Motor neuron (in vitro differentiated cells): Measurements from ENCODE around the gene FNDC7. TPM values are rescaled to one million over a fixed set of nuclear protein-coding genes. Genes with fewer than 3 reads are reported as not detected.

ENCODE experiments used
- ATAC-seq, 8 experiments: fragments of 200-7000 bp; cut with Tn5 transposase; replicated peaks in 6 of 8; 2 replicates each; pipeline ENCODE4 v1.8.0; 2021; ENCODE audit warnings: mild to moderate bottlenecking in 8 of 8, moderate library complexity in 8 of 8
- H3K27ac ChIP-seq, 2 donors: fragments of 250-450 bp; sonication (Bioruptor Pico); 2 replicates each; pipeline ENCODE4 v1.9.0; 2021; ENCODE audit warnings: antibody characterized with exemption in 2 of 2, mild to moderate bottlenecking in 2 of 2, moderate library complexity in 1 of 2
- H3K4me1 ChIP-seq, 2 donors: fragments of 250-450 bp; sonication (Bioruptor Pico); replicated peaks in 1 of 2; 2 replicates each; pipeline ENCODE4 v1.6.1; 2021; ENCODE audit warnings: antibody characterized with exemption in 2 of 2, mild to moderate bottlenecking in 2 of 2, moderate library complexity in 1 of 2
- H3K4me3 ChIP-seq, 5 donors: fragments of 250-450 bp; sonication (Bioruptor Pico); 2 replicates each; pipeline ENCODE4 v1.9.0; 2021; ENCODE audit warnings: antibody characterized with exemption in 5 of 5, mild to moderate bottlenecking in 5 of 5, moderate library complexity in 4 of 5
- WGBS, 10 experiments: fragments of 450-650 bp; shearing (Covaris generic); methylation state at CpG; one replicate each; pipeline ENCODE4 v1.0.0; 2022; 5-methylcytosine and 5-hydroxymethylcytosine counted together
- in situ Hi-C, 9 experiments: fragments of 400-800 bp; cut with MboI; loops; one replicate each; pipeline ENCODE4 v1.15.0; 2021; ENCODE audit warnings: low sequenced_read_pairs in 9 of 9, low pct_unique_long_range_greater_than_20kb in 2 of 9; ENCODE audit not compliant: unreplicated experiment in 9 of 9
- total RNA-seq, 8 experiments: library from RNA; unstranded; fragments of 300-600 nt; gene quantifications; 2 replicates each; pipeline versions ENCODE4 v1.2.3 to v1.2.4, GENCODE V29; 2022

Gene FNDC7
- total RNA-seq, 8 experiments from 2014 or later = 0.05 to 0.25 (median 0.12) TPM; not detected in 4

DNA sequence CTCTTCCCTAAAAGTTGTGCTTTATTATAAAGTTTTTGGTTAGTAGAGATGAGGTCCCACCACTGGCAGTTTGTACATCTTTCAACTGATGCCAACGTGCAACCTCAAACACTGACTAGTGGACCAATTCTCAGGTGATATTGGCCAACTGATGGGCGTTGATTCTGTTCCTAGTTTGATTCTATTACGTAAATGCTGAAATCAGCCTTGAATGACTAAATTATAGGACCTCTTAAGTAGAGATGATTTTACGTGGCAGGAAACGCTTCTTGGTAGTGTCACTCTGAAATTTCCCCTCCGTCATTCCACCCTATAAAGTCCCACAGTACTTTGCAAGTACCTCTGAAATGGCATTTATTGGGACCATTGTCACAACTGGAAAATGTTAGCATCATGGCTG lies 8.8 kb upstream of the FNDC7 start:
- in situ Hi-C loops = no loop called here
- WGBS, 10 experiments = 56 to 100% (median 85%) methylated on average over 1 to 6 of the region's 6 CpGs; no CpG with 5 or more reads in 1 of the 10 experiments
- no peak overlapping the region for H3K27ac ChIP-seq
- no peak overlapping the region for H3K4me3 ChIP-seq
- peak in 2 of 8 experiments; percentile 5 to 8 for ATAC-seq
- no peaks in the 10 kb centered on the region for H3K4me1 ChIP-seq

DNA sequence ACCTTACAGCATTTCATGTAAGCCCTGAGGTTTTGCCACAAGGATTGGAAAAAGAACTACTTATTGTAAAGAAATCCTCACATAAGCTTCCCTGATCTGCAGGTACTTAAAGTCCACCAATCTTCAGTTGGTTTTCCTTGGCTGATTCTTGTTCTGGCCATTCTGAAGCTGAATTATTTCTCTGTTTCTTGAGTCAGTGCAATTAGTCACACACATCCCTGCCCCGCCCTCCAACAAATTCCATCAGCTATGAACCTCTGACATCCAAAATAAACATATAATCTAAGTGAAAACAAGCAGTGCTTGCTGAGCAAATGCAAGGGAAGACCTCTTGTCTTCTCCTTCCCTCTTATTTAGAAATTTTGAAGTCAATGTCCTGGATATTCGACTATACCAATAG lies 8.2 kb upstream of the FNDC7 start:
- WGBS, 10 experiments = 0 to 100% (median 67%) methylated on average over 1 to 2 of the region's 2 CpGs; no CpG with 5 or more reads in 1 of the 10 experiments
- no peaks in the 10 kb centered on the region for H3K4me1 ChIP-seq
- in situ Hi-C loops = no loop called here
- no peak overlapping the region for H3K4me3 ChIP-seq
- peak in 3 of 8 experiments; percentile 53 to 86 (median 85) for ATAC-seq
- no peak overlapping the region for H3K27ac ChIP-seq

DNA sequence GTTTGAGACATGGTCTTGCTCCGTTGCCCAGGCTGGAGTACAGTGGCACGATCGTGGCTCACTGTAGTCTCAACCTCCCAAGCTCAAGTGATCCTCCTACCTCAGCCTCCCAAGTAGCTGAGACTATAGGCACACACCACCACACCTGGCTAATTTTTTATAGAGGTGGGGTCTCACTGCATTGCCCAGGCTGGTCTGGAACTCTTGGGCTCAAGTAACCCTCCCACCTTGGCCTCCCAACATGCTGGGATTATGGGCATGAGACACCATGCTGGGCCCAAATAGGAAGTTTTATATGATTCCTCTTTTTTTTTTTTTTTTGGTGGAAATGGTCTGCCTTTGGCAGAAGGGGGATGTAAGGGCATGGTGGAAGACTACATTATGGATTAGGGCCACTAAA lies 6.1 kb upstream of the FNDC7 start:
- in situ Hi-C loops = no loop called here
- no peak for ATAC-seq

DNA sequence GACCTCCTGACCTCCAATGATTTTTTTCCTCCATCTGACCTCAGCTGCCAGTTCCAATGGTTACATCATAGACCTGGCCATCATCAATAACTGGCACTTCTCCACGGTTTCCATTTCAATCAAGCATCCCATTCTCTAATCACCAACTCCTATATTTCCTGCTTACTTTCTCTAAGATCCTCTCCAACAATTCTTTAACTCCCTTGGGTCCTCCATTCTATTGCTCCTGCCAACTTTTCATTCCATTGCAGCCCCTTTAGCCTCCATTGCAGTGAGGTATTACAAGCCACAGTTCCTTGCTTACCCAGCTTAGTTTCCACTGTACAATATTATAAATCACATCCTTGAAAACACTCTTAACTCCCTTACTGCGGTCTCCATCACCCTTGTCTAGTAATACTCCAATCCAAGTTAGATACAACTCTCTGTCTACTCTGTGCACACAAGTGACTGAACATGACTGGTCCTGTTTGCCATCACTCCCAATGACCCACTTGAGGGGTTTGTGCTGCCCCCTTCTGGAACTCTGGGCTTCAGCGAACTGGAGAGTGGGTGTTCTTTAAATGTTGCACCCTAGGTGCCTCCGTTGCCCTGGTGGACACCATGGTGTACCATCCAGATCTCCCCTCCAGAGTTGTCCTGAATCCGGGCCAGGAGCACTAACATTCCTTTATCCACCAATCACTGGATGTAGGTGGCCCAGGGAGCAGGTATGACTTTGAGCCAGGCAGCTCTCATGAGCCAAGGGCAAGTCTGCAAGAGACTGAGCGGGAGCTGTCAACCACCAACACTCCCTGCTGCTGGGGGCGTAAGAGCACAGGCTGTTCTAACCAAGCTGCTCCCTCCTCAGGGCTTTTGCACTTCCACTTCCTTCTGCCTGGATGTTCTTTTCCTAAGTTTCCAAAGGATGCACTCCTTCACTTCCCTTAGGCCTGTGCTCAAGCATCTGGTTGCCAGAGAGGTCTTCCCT lies 3.7 kb upstream of the FNDC7 start:
- in situ Hi-C loops = no loop called here
- WGBS, 10 experiments = 40 to 93% (median 80%) methylated on average over 1 to 7 of the region's 7 CpGs
- ATAC-seq = peak in 1 of 8 experiments; percentile 33

More for the DNA sequence above, 6.1 kb upstream of the FNDC7 start:
- Histone ChIP-seq H3K27ac (no peak overlapping the region), H3K4me3 (no peak overlapping the region), H3K4me1 (no peaks in the 10 kb centered on the region)
- 60 to 100% (median 85%) methylated on average over 1 to 3 of the region's 3 CpGs; no CpG with 5 or more reads in 3 of the 10 experiments for WGBS, 10 experiments

DNA sequence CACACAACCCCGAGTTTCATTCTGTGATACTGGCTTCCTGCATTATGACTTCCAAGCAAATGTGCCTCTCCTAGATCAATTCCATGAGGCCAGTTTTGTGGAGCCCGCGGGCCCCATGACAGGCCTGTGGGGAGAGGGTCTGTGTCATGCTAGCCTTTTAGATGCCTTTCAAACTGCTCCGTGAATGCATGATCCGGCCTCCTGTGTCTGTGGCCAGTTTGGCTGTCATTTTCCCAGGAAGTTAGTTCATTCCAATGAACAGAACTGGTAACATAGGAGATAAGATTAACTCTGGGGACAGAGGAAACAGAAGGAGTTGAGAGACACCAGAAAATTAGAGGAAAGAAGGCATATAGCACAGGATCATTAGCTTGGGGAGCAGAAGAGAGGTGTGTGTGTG lies 3.2 kb downstream of the FNDC7 start:
- no peak overlapping the region for H3K27ac ChIP-seq
- H3K4me3 ChIP-seq = no peak overlapping the region
- in situ Hi-C loops = no loop called here
- WGBS, 10 experiments = 60 to 91% (median 77%) methylated on average over 1 to 5 of the region's 5 CpGs; no CpG with 5 or more reads in 3 of the 10 experiments
- H3K4me1 ChIP-seq = peaks cover 14 to 24% of the 10 kb centered on the region in 2 donors
- ATAC-seq = peak in 1 of 8 experiments; percentile 67

More for the DNA sequence above, 3.7 kb upstream of the FNDC7 start:
- H3K27ac ChIP-seq = no peak overlapping the region
- H3K4me1 ChIP-seq = no peaks in the 10 kb centered on the region
- no peak overlapping the region for H3K4me3 ChIP-seq

DNA sequence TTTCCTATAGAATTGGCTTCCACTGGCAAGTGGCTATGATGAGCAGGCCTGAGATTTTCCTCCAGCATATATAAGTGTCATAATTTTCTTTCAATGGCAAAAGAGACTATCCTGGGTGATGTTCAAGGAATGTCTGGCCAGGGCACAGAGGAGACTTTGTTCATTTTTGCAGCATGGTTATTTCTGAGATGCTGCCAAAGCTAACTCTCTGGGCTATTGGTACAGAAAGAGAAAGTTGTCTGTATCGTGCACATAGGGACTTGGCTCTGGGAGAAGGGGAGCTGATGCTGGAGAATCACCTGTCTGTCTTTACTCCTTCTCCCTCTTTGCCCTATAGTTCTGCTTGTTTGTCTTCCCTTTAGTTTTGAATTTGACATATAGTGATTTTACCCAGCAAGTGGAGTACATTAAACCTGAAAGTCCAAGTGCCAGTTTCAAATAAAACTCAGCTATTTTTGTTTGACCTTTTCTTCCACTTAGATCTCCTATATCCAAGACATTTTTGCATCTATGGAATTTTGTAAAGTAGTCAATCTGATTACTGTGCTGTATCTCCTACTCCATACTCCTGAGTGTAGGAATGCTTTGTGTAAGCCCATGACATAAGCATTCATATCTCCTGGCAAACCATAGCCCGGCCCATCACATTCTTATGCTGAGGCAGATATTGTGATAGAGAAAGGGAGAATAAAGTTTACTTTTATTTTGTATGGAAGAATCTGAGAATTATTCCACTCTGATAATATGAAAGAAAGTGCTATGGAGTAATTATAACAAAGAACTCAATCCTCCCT lies 3.9 kb downstream of the FNDC7 start:
- WGBS, 10 experiments = 76 to 100% (median 83%) methylated on average over 1 to 2 of the region's 2 CpGs; no CpG with 5 or more reads in 3 of the 10 experiments

DNA sequence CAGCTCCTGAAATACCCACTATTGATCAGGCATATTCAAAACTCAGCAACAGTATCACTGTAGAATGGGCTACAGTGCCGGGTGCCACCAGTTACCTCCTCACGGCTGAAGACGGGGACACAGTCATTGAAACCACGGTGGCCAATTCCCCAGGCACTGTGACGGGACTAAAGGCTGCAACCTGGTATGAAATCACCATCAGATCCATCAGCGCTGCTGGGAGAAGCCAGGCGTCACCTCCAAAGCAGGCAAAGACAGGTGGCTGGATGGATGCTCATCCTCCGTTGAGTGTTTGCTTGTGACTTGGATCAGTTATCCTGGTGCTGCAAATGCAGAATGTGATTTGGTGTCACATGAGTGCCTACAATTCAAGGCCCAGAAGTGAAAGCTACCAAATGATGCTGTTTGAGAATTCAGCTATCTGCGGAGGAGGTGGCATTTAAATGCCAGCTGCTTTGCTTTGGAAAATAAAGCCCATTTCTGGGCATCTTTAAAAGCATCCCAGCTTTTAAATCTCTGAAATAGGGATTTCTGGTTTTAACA lies 5.1 kb downstream of the FNDC7 start:
- no peak for ATAC-seq
- WGBS, 10 experiments = 50 to 100% (median 92%) methylated on average over 1 to 9 of the region's 9 CpGs; no CpG with 5 or more reads in 1 of the 10 experiments
- no peak overlapping the region for H3K27ac ChIP-seq
- in situ Hi-C loops = no loop called here
- peaks cover 14 to 24% of the 10 kb centered on the region in 2 donors for H3K4me1 ChIP-seq
- no peak overlapping the region for H3K4me3 ChIP-seq

More for the DNA sequence above, 3.9 kb downstream of the FNDC7 start:
- H3K27ac ChIP-seq = no peak overlapping the region
- in situ Hi-C loops = no loop called here
- peak in 1 of 8 experiments; percentile 35 for ATAC-seq
- H3K4me3 ChIP-seq = no peak overlapping the region
- H3K4me1 ChIP-seq = peaks cover 14 to 24% of the 10 kb centered on the region in 2 donors

DNA sequence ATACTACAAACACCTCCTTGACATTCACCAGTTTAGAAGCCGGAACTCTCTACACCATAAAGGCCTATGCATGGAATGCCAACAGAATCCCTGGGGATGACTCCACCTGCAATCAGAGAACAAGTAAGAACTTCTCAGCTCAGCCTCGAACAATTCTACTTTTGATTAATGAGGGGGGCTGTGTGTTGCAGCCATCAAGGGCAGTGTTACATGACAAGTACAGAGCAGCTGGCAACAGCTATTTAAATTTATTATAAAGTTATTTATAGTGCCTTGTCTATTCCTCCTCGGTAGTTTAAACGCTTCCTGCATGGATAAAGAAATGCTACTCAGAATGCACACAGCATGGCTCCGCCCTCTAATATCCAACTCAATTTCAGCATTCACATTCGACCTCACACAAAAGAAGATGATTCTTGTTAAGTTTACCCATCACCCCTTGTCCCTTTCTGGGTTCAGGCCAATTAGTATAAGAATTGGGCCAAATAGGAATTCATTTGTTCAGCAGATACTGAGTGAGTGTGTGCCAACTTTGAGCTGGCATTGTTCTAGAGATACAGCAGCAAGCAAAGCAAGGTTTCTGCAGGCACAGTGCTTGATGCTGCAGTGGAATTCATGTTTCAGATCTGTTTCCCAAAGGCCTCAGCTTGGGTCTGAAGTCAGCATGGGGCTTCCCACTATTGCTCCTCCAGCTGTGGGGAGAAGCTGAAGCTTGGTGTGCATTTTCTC lies 6.4 kb downstream of the FNDC7 start:
- H3K4me3 ChIP-seq = no peak overlapping the region
- 10 to 66% (median 44%) methylated on average over 2 to 6 of the region's 6 CpGs; no CpG with 5 or more reads in 1 of the 10 experiments for WGBS, 10 experiments

DNA sequence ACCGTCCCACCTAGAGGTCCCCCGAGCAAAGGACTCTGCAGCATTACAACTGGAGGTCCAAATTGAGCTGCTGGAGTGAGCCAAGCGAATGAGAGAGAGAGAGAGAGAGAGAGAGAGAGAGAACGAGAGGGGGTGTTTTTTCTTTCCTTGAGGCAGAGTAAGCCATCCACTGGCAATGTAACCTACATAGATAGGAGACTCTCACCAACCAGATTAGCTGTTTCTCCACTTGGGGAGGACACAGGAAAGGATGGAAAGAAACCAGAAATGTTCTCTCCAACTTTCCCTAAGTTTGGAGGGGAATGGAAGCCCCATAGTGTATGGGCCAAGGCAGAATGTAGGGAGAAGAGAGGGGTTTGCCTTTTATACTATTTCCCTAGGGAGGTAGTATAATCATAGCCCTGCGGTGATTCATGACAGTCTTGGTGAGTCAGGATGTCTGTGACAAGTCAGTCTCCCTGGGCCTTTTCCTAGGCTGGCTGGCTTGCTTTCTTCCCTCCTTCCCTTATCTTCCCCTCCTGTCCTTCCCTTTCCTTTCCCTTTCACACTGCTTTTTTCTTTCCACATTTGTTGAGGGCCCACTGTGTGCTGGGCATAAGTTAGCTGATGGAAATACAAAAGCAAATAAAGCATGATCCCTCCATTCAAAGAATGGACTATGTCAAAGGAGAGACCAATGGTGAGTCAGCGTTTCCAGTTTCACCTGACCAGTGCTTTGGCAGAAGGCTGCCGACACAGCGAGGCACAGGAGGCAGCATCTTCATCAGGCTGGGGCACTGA lies 7.1 kb downstream of the FNDC7 start:
- 20 to 92% (median 81%) methylated on average over 1 to 7 of the region's 8 CpGs for WGBS, 10 experiments
- Histone ChIP-seq H3K4me1 (peaks cover 14 to 24% of the 10 kb centered on the region in 2 donors), H3K4me3 (no peak overlapping the region), H3K27ac (peak overlapping the region; percentile 18 to 38)
- in situ Hi-C loops = no loop called here
- ATAC-seq = peak in 7 of 8 experiments; percentile 80 to 94 (median 86)

More for the DNA sequence above, 6.4 kb downstream of the FNDC7 start:
- Histone ChIP-seq H3K4me1 (peaks cover 14 to 24% of the 10 kb centered on the region in 2 donors), H3K27ac (peak overlapping the region in 1 of 2 donors; percentile 18)
- in situ Hi-C loops = no loop called here
- peak; percentile 2 to 76 (median 56) for ATAC-seq

DNA sequence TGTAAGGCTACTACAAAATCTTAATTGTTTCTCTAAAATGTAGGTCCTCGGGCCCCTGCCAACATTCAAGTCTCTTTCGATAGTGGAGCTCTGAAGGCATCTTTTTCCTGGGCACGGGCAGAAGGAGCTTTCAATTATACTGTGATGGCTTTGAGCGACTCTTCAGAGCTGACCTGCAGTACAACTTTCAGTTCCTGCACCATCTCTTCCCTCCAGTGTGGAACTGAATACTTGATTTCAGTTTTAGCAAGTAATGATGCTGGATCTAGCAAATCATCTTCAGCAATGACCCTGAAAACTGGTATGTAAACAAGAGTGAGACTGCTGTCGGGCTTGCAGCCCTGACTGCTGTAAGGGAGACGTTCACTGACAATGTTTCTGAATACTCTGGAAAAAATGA lies 9.6 kb downstream of the FNDC7 start:
- in situ Hi-C loops = no loop called here
- Histone ChIP-seq H3K4me3 (no peak overlapping the region), H3K27ac (no peak overlapping the region), H3K4me1 (peaks cover 14 to 17% of the 10 kb centered on the region in 2 donors)
- ATAC-seq = no peak
- 41 to 96% (median 83%) methylated on average over 1 to 6 of the region's 6 CpGs; no CpG with 5 or more reads in 1 of the 10 experiments for WGBS, 10 experiments

DNA sequence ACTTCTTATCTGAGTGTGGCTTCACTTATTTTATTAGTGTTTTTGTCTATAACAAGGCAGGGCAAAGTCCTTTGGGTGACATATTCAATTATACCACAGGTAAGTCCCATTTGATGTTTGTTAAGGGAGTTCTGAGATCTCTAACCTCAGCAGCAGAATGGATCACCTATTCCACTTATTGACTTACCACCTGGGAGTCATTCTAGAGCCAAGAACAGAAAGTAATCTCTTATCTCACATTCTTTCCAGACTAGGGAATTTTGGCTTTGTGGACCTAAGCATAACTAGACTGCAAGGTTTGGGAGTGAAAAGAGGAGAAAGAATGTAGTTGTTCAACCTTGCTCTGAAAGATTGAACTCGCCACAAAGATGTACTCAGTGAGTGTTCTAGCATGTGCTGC lies 13.2 kb downstream of the FNDC7 start:
- in situ Hi-C loops = no loop called here
- ATAC-seq = no peak
- no peak overlapping the region for H3K4me3 ChIP-seq
- WGBS, 10 experiments = 0 to 100% (median 73%) methylated on average over 1 of the region's 1 CpG; no CpG with 5 or more reads in 4 of the 10 experiments
- H3K4me1 ChIP-seq = peaks cover 0 to 5% of the 10 kb centered on the region in 2 donors
- H3K27ac ChIP-seq = no peak overlapping the region
